ENCODE measurements around the gene RBM33. TPM values are rescaled to one million over a fixed set of nuclear protein-coding genes. Genes with fewer than 3 reads are reported as not detected.

RBM33 gene
- total RNA-seq, 1 donor from 2014 or later, result 30.8 TPM

GRCh38 chr7:155746188-155746587 is 101.7 kb downstream of the RBM33 start:
- H3K36me3 ChIP-seq, result peaks cover 51% of the 10 kb centered on the region
- H3K4me3 ChIP-seq, result no peak overlapping the region
- intact Hi-C loops (cut with micrococcal nuclease), result no loop called here
- no peak for DNase-seq
- no peaks in the 10 kb centered on the region for H3K9me3 ChIP-seq (replicated peaks)
- no peak for TF ChIP-seq CTCF (IDR thresholded peaks at IDR 0.05; ENCODE audit: borderline replicate concordance)
- H3K4me1 ChIP-seq, result peaks cover 44% of the 10 kb centered on the region
- H3K27ac ChIP-seq (replicated peaks), result no peak overlapping the region
- no peaks in the 10 kb centered on the region for H3K27me3 ChIP-seq (ENCODE audit: low read depth)

- intact Hi-C loops (cut with micrococcal nuclease), result no loop called here
- peaks cover 54% of the 10 kb centered on the region for H3K4me1 ChIP-seq
- no peak for DNase-seq
- TF ChIP-seq CTCF (IDR thresholded peaks at IDR 0.05; ENCODE audit: borderline replicate concordance), result no peak
- no peaks in the 10 kb centered on the region for H3K9me3 ChIP-seq (replicated peaks)
- H3K4me3 ChIP-seq, result no peak overlapping the region
- no peak overlapping the region for H3K27ac ChIP-seq (replicated peaks)
- peaks cover 41% of the 10 kb centered on the region for H3K36me3 ChIP-seq
- H3K27me3 ChIP-seq (ENCODE audit: low read depth), result no peaks in the 10 kb centered on the region
These were observed 102.7 kb downstream of the RBM33 start for GRCh38 chr7:155747209-155747608.

GRCh38 chr7:155749578-155749977 is 105.1 kb downstream of the RBM33 start:
- peaks cover 18% of the 10 kb centered on the region for H3K36me3 ChIP-seq
- no peak for DNase-seq
- H3K4me1 ChIP-seq, result peaks cover 78% of the 10 kb centered on the region
- no peaks in the 10 kb centered on the region for H3K9me3 ChIP-seq (replicated peaks)
- no peak for TF ChIP-seq CTCF (IDR thresholded peaks at IDR 0.05; ENCODE audit: borderline replicate concordance)
- intact Hi-C loops (cut with micrococcal nuclease), result no loop called here
- no peak overlapping the region for H3K27ac ChIP-seq (replicated peaks)
- no peaks in the 10 kb centered on the region for H3K27me3 ChIP-seq (ENCODE audit: low read depth)
- H3K4me3 ChIP-seq, result no peak overlapping the region

GRCh38 chr7:155750255-155751125 is 106.0 kb downstream of the RBM33 start:
- no peaks in the 10 kb centered on the region for H3K9me3 ChIP-seq (replicated peaks)
- no peak overlapping the region for H3K27ac ChIP-seq (replicated peaks)
- no peak for DNase-seq
- no peak for TF ChIP-seq CTCF (IDR thresholded peaks at IDR 0.05; ENCODE audit: borderline replicate concordance)
- intact Hi-C loops (cut with micrococcal nuclease), result no loop called here
- H3K27me3 ChIP-seq (ENCODE audit: low read depth), result no peaks in the 10 kb centered on the region
- peaks cover 10% of the 10 kb centered on the region for H3K36me3 ChIP-seq
- no peak overlapping the region for H3K4me3 ChIP-seq
- H3K4me1 ChIP-seq, result peaks cover 87% of the 10 kb centered on the region

- Histone ChIP-seq H3K27ac (replicated peaks) (no peak overlapping the region), H3K27me3 (ENCODE audit: low read depth) (no peaks in the 10 kb centered on the region), H3K9me3 (replicated peaks) (no peaks in the 10 kb centered on the region), H3K4me1 (peaks cover 91% of the 10 kb centered on the region), H3K36me3 (peaks cover under 1% of the 10 kb centered on the region), H3K4me3 (no peak overlapping the region)
- TF ChIP-seq CTCF (IDR thresholded peaks at IDR 0.05; ENCODE audit: borderline replicate concordance), result no peak
- intact Hi-C loops (cut with micrococcal nuclease), result no loop called here
- DNase-seq, result no peak
These were observed 106.9 kb downstream of the RBM33 start for GRCh38 chr7:155751409-155751808.
